SK-N-SH (cell line): ENCODE measurements around the gene ZEB2. TPM values are rescaled to one million over a fixed set of nuclear protein-coding genes. Genes with fewer than 3 reads are reported as not detected.
A peak's percentile ranks its signal among the peaks of the same experiment; 100 is the strongest.

ENCODE experiments used
- CTCF ChIA-PET: fragments of 300-600, 350-600 bp; formaldehyde crosslinking; extraction: SDS; loops from one replicate; lab custom pipeline; 2021; lab: Yijun Ruan, JAX
- POLR2A ChIA-PET: fragments of 350-600 bp; sonication (Branson Sonifier 250); formaldehyde crosslinking; extraction: SDS; loops from one replicate; lab custom pipeline; 2020; ENCODE audit warnings: antibody characterized with exemption, inconsistent platforms; lab: Yijun Ruan, JAX
- DNase-seq: peaks from one replicate; pipeline ENCODE4 v3.0.0; 2012
- H2AFZ ChIP-seq: fragments of 200-600 bp; sonication (generic); 2 replicates; pipeline ENCODE4 v1.8.1; 2016; ENCODE audit warnings: antibody characterized with exemption, mild to moderate bottlenecking, low read depth
- H3F3A ChIP-seq: fragments of 200-600 bp; sonication (generic); replicated peaks from 2 replicates; pipeline ENCODE3; 2016; ENCODE audit warnings: antibody characterized with exemption, mild to moderate bottlenecking; ENCODE audit not compliant: insufficient read depth
- H3K27ac ChIP-seq, 2 experiments: fragments of 200-500 bp in 1 of 2; fragments of 200-600 bp in 1 of 2; sonication (Bioruptor generic) in 1 of 2; sonication (generic), shearing (Covaris generic) in 1 of 2; 2 replicates each; pipeline versions ENCODE4 v1.5.1 to v1.6.1; 2014 to 2016; ENCODE audit warnings: low read depth in 2 of 2, inconsistent platforms in 1 of 2, low read length in 1 of 2, mild to moderate bottlenecking in 1 of 2, mixed read lengths in 1 of 2
- H3K27me3 ChIP-seq: fragments of 200-600 bp; sonication (generic), shearing (Covaris generic); 2 replicates; pipeline ENCODE4 v1.6.1; 2016; ENCODE audit warnings: mixed run types; ENCODE audit not compliant: insufficient read depth
- H3K36me3 ChIP-seq, 2 experiments: fragments of 200-500 bp in 1 of 2; fragments of 200-600 bp in 1 of 2; sonication (Bioruptor generic) in 1 of 2; sonication (generic) in 1 of 2; replicated peaks in 1 of 2; 2 replicates each; pipeline versions ENCODE3 to v1.5.1; 2014 to 2016; ENCODE audit warnings: low read length in 1 of 2, mild to moderate bottlenecking in 1 of 2; ENCODE audit not compliant: insufficient read depth in 2 of 2, control insufficient read depth in 1 of 2
- H3K4me1 ChIP-seq, 2 experiments: fragments of 200-500 bp in 1 of 2; fragments of 200-600 bp in 1 of 2; sonication (Bioruptor generic) in 1 of 2; sonication (generic), shearing (Covaris generic) in 1 of 2; 2 replicates each; pipeline versions ENCODE4 v1.5.1 to v1.6.1; 2014 to 2016; ENCODE audit warnings: low read depth in 1 of 2, low read length in 1 of 2, mixed run types in 1 of 2; ENCODE audit not compliant: insufficient read depth in 2 of 2, control insufficient read depth in 1 of 2
- H3K4me2 ChIP-seq: fragments of 200-600 bp; sonication (generic), shearing (Covaris generic); 2 replicates; pipeline ENCODE4 v1.6.1; 2017; ENCODE audit warnings: mixed run types
- H3K4me3 ChIP-seq, 2 experiments: fragments of 200-500 bp in 1 of 2; fragments of 200-600 bp in 1 of 2; sonication (Bioruptor generic) in 1 of 2; sonication (generic), shearing (Covaris generic) in 1 of 2; 2 replicates each; pipeline versions ENCODE4 v1.5.1 to v1.8.1; 2014 to 2016; ENCODE audit warnings: low read depth in 2 of 2, inconsistent platforms in 1 of 2, low read length in 1 of 2, mild to moderate bottlenecking in 1 of 2, mixed read lengths in 1 of 2, moderate library complexity in 1 of 2
- H3K79me2 ChIP-seq: fragments of 200-600 bp; sonication (generic); 2 replicates; pipeline ENCODE4 v1.8.1; 2017; ENCODE audit warnings: mild to moderate bottlenecking; ENCODE audit not compliant: insufficient read depth
- H3K9ac ChIP-seq: fragments of 200-600 bp; sonication (generic); 2 replicates; pipeline ENCODE4 v1.6.1; 2017; ENCODE audit warnings: mixed run types
- H3K9me2 ChIP-seq: fragments of 200-600 bp; sonication (generic); 2 replicates; pipeline ENCODE4 v1.6.1; 2017; ENCODE audit warnings: mixed run types
- H3K9me3 ChIP-seq: fragments of 200-600 bp; sonication (generic); 2 replicates; pipeline ENCODE4 v1.6.1; 2017; ENCODE audit warnings: mixed run types, mild to moderate bottlenecking, moderate library complexity
- H4K20me1 ChIP-seq: fragments of 200-600 bp; sonication (generic); 2 replicates; pipeline ENCODE4 v1.6.1; 2017; ENCODE audit warnings: mild to moderate bottlenecking, mixed run types; ENCODE audit not compliant: insufficient read depth
- CHD2 ChIP-seq: fragments of 150-350 bp; IDR thresholded peaks from 2 replicates; pipeline ENCODE4 v1.6.1; 2018; ENCODE audit warnings: low read length; ENCODE audit not compliant: partially characterized antibody
- EP300 ChIP-seq, 2 experiments: IDR thresholded peaks; 2 replicates each; pipeline versions ENCODE4 v1.4.0 to v1.6.1; 2012; ENCODE audit warnings: borderline replicate concordance in 1 of 2, low read depth in 1 of 2, low read length in 1 of 2
- GATA2 ChIP-seq: sonication (generic); formaldehyde crosslinking; IDR thresholded peaks from 2 replicates; pipeline ENCODE4 v1.5.0; 2020; ENCODE audit warnings: mild to moderate bottlenecking, missing genetic modification reagents
- IRF3 ChIP-seq: fragments of 150-350 bp; IDR thresholded peaks from 2 replicates; pipeline ENCODE4 v1.6.1; 2016; ENCODE audit warnings: mild to moderate bottlenecking, low read depth, low read length
- JUND ChIP-seq: IDR thresholded peaks from 2 replicates; pipeline ENCODE4 v1.4.0; 2012
- MEF2A ChIP-seq: IDR thresholded peaks from 2 replicates; pipeline ENCODE4 v1.4.0; 2012; ENCODE audit warnings: low read depth, borderline replicate concordance
- MXI1 ChIP-seq: IDR thresholded peaks from 2 replicates; pipeline ENCODE4 v1.6.1; 2012; ENCODE audit warnings: mild to moderate bottlenecking, low read depth, low read length, improper control_type of control experiment
- NFIC ChIP-seq: IDR thresholded peaks from 2 replicates; pipeline ENCODE4 v1.4.0; 2012; ENCODE audit warnings: borderline replicate concordance
- NRF1 ChIP-seq: IDR thresholded peaks from 2 replicates; pipeline ENCODE4 v1.6.1; 2012; ENCODE audit warnings: low read depth, mild to moderate bottlenecking, low read length
- RAD21 ChIP-seq: IDR thresholded peaks from 2 replicates; pipeline ENCODE4 v1.6.1; 2012; ENCODE audit warnings: mild to moderate bottlenecking, low read length
- RFX5 ChIP-seq: IDR thresholded peaks from 2 replicates; pipeline ENCODE4 v1.6.1; 2012; ENCODE audit warnings: mild to moderate bottlenecking, improper control_type of control experiment, low read length
- RXRA ChIP-seq: IDR thresholded peaks from 2 replicates; pipeline ENCODE4 v1.4.0; 2012; ENCODE audit warnings: low read depth, mild to moderate bottlenecking, borderline replicate concordance
- SIN3A ChIP-seq: IDR thresholded peaks from 2 replicates; pipeline ENCODE4 v1.6.1; 2012; ENCODE audit warnings: low read depth, mild to moderate bottlenecking, low read length, moderate library complexity, borderline replicate concordance
- TAF1 ChIP-seq: IDR thresholded peaks from 2 replicates; pipeline ENCODE4 v1.6.1; 2012; ENCODE audit warnings: low read depth, mild to moderate bottlenecking, low read length, moderate library complexity, borderline replicate concordance
- TCF12 ChIP-seq: IDR thresholded peaks from 2 replicates; pipeline ENCODE4 v1.4.0; 2012
- WGBS: methylation state at CpG from one replicate; pipeline ENCODE4 v1.1.6; 2017; ENCODE audit warnings: low lambda C conversion rate; 5-methylcytosine and 5-hydroxymethylcytosine counted together
- polyA plus RNA-seq, 3 experiments: library from polyadenylated mRNA; depleted of rRNA; stranded (reverse); fragments of >200 nt; gene quantifications; 2 replicates each; pipeline ENCODE4 v1.2.3, GENCODE V29; 2012

Gene ZEB2
- polyA plus RNA-seq, 1 of the 3 experiments (the other 2 are of a cell fraction), result 16.3 TPM

GRCh38 chr2:144515696-144516410 lies 4.1 kb downstream of the ZEB2 start:
- Histone ChIP-seq H3K9ac (peak overlapping the region; percentile 97), H3K79me2 (peaks cover 85% of the 10 kb centered on the region), H4K20me1 (peaks cover 28% of the 10 kb centered on the region), H3K27ac (peak overlapping the region; percentile 95 to 97), H3K36me3 (peaks cover 0 to 10% of the 10 kb centered on the region in 2 experiments), H3K27me3 (no peaks in the 10 kb centered on the region), H3K9me2 (no peaks in the 10 kb centered on the region), H3K4me2 (peak overlapping the region; percentile 94), H3K4me1 (peaks cover 24 to 31% of the 10 kb centered on the region in 2 experiments; a peak in 3 of 4 replicates), H2AFZ (peak overlapping the region; percentile 25; the same call in 1 of the 2 replicates), H3K4me3 (peak overlapping the region; percentile 83 to 97), H3F3A (peaks cover 7% of the 10 kb centered on the region), H3K9me3 (no peaks in the 10 kb centered on the region)
- POLR2A ChIA-PET, result interaction anchor here (0.6 kb wide), 2 partner anchors 27 to 68 kb away, joined by 3 to 4 read pairs; no protein-coding TSS in a partner anchor
- TF ChIP-seq NFIC (no peak), GATA2 (no peak), JUND (no peak), MEF2A (no peak), RAD21 (0 out of 2 replicates have a peak, but pooled peaks have one; percentile 10), RXRA (no peak), TCF12 (no peak), NRF1 (no peak), TAF1 (peak; percentile 22; the same call in 1 of the 2 replicates), SIN3A (no peak), IRF3 (no peak), CHD2 (no peak), RFX5 (peak; percentile 3; the same call in 1 of the 2 replicates), MXI1 (no peak)
- CTCF ChIA-PET, result no interaction called here
- 4% methylated on average over 22 of the region's 50 CpGs for WGBS
- DNase-seq, result peak; percentile 76

GRCh38 chr2:144515099-144515695 lies 4.7 kb downstream of the ZEB2 start:
- no peak for DNase-seq
- Histone ChIP-seq H3K27ac (peak overlapping the region; percentile 95 to 97), H3K4me1 (peaks cover 31% of the 10 kb centered on the region in 2 experiments; a peak in 3 of 4 replicates), H3F3A (peaks cover 7% of the 10 kb centered on the region), H2AFZ (no peak overlapping the region), H3K9ac (peak overlapping the region; percentile 97), H3K9me3 (no peaks in the 10 kb centered on the region), H3K4me2 (peak overlapping the region; percentile 94), H3K79me2 (peaks cover 91% of the 10 kb centered on the region), H3K9me2 (no peaks in the 10 kb centered on the region), H3K36me3 (peaks cover 0 to 10% of the 10 kb centered on the region in 2 experiments), H3K4me3 (peak overlapping the region; percentile 83 to 97), H3K27me3 (no peaks in the 10 kb centered on the region), H4K20me1 (peaks cover 33% of the 10 kb centered on the region)
- 24% methylated on average over 4 of the region's 4 CpGs for WGBS
- TF ChIP-seq EP300 (IDR thresholded peaks at IDR 0.05; ENCODE audit: borderline replicate concordance in 1 of 2, low read depth in 1 of 2, low read length in 1 of 2) (no peak), RFX5 (0 out of 2 replicates have a peak, but pooled peaks have one; percentile 16)
- ChIA-PET CTCF (interaction anchor here (1.1 kb wide), 1 partner anchor 9 kb away, joined by 3 read pairs; no protein-coding TSS in a partner anchor), POLR2A (interaction anchor here (0.6 kb wide), 2 partner anchors 26 to 67 kb away, joined by 3 to 4 read pairs; no protein-coding TSS in a partner anchor)
